Ascending aorta (tissue), 2 donors: ENCODE data around the gene NHS. TPM values are rescaled to one million over a fixed set of nuclear protein-coding genes. Genes with fewer than 3 reads are reported as not detected.

Experiments used
- DNase-seq, 2 donors: peaks; one replicate each; pipeline ENCODE4 v3.0.0-alpha.2; 2019; ENCODE audit warnings: low spot score in 2 of 2
- H3K27ac ChIP-seq, 2 donors: fragments of 200-600 bp; sonication (generic); one replicate each; pipeline ENCODE4 v1.5.1; 2016 to 2017; ENCODE audit warnings: mild to moderate bottlenecking in 1 of 2
- H3K27me3 ChIP-seq: fragments of 200-600 bp; sonication (generic); one replicate; pipeline ENCODE4 v1.5.1; 2017
- H3K36me3 ChIP-seq, 2 donors: fragments of 200-600 bp; sonication (generic); one replicate each; pipeline ENCODE4 v1.5.1; 2016
- H3K4me1 ChIP-seq, 2 donors: fragments of 200-600 bp; sonication (generic); one replicate each; pipeline ENCODE4 v1.5.1; 2016 to 2017; ENCODE audit warnings: mild to moderate bottlenecking in 1 of 2
- H3K4me3 ChIP-seq, 2 donors: fragments of 200-600 bp; sonication (generic); one replicate each; pipeline ENCODE4 v1.5.1; 2016 to 2017; ENCODE audit warnings: mild to moderate bottlenecking in 1 of 2
- H3K9me3 ChIP-seq, 2 donors: fragments of 200-600 bp; sonication (generic); one replicate each; pipeline ENCODE4 v1.5.1; 2016
- intact Hi-C: fragments of 100-400 bp; cut with DNase I; formaldehyde crosslinking; loops from one replicate; pipeline ENCODE4 v1.15.1; 2023
- total RNA-seq: library from RNA; depleted of rRNA; stranded (reverse); fragments of >200 nt; gene quantifications from one replicate; pipeline ENCODE4 v1.1.0, GENCODE V29; 2016
- TF ChIP-seq, protein P1 (sequence below), 3 experiments: fragments of 200-600 bp in 2 of 3; fragments of 450-650 bp in 1 of 3; sonication (generic) in 2 of 3; IDR thresholded peaks; one replicate each; pipeline ENCODE4 v1.5.1; 2016 to 2019; ENCODE audit warnings: antibody characterized with exemption in 3 of 3, mild to moderate bottlenecking in 1 of 3, moderate library complexity in 1 of 3

The NHS gene
- total RNA-seq, 1 donor from 2014 or later: 8.8 TPM

DNA sequence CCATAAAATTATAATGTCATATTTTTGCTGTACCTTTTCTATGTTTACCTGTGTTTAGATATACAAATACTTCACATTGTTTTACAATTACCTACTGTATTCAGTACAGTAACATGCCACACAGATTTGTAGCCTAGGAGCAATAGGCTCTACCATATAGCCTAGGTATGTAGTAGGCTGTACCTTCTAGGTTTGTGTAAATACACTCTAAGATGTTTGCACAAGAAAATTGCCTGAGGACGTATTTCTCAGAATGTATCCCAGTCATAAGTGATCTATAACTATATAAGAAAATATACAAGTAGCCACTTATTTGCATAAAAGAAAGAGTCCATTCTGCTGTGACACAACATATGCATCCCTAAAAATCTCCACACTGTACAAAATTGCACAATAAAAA, 326.0 kb downstream of the NHS start:
- no peak for DNase-seq
- no peaks in the 10 kb centered on the region for H3K36me3 ChIP-seq
- no peak overlapping the region for H3K27ac ChIP-seq
- no peaks in the 10 kb centered on the region for H3K27me3 ChIP-seq
- intact Hi-C loops: no loop called here
- TF ChIP-seq, protein P1, sequence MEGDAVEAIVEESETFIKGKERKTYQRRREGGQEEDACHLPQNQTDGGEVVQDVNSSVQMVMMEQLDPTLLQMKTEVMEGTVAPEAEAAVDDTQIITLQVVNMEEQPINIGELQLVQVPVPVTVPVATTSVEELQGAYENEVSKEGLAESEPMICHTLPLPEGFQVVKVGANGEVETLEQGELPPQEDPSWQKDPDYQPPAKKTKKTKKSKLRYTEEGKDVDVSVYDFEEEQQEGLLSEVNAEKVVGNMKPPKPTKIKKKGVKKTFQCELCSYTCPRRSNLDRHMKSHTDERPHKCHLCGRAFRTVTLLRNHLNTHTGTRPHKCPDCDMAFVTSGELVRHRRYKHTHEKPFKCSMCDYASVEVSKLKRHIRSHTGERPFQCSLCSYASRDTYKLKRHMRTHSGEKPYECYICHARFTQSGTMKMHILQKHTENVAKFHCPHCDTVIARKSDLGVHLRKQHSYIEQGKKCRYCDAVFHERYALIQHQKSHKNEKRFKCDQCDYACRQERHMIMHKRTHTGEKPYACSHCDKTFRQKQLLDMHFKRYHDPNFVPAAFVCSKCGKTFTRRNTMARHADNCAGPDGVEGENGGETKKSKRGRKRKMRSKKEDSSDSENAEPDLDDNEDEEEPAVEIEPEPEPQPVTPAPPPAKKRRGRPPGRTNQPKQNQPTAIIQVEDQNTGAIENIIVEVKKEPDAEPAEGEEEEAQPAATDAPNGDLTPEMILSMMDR (IDR thresholded peaks at IDR 0.05): no peak
- H3K4me3 ChIP-seq: no peak overlapping the region
- H3K9me3 ChIP-seq: no peaks in the 10 kb centered on the region
- H3K4me1 ChIP-seq: no peaks in the 10 kb centered on the region

DNA sequence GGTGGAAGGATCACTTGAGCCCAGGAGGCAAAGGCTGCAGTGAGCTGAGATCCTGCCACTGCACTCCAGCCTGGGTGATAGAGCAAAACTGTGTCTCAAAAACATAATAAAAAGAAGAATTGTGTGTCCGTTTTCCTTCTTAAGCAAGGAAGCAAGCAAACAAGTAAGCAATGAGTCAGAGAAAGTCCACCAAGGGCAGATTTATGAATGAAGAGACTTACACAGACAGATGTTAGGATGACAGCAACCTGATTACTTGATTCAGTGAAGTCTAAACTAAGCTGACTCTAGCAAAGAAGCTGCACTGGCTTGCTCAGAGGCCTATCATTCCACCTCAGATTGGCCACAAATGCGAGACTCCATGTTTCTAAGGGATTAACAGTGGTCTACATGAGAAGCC, 328.2 kb downstream of the NHS start:
- Histone ChIP-seq H3K27me3 (no peaks in the 10 kb centered on the region), H3K4me3 (no peak overlapping the region), H3K4me1 (no peaks in the 10 kb centered on the region), H3K9me3 (no peaks in the 10 kb centered on the region), H3K36me3 (no peaks in the 10 kb centered on the region), H3K27ac (no peak overlapping the region)
- intact Hi-C loops: no loop called here
- TF ChIP-seq, protein P1 (IDR thresholded peaks at IDR 0.05): no peak
- no peak for DNase-seq

DNA sequence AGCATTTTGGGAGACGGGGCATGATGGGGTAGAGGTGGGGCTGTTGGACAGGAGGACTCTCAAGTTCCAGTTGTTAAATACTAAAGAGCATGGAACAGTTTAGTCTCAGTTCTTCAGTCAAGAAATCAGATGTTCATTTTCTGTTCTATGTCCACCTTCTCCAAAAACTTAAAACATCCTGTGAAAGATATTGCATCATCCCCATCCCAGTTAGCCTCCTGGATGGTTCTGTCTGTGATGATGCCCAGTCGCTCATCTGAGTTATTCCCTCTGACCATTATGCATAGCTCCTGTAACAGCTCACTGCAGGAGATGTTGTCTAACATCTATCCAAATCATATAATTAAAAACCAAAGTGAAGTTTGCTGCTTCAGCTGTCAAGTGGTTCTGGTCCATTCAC, 330.2 kb downstream of the NHS start:
- intact Hi-C loops: no loop called here

DNA sequence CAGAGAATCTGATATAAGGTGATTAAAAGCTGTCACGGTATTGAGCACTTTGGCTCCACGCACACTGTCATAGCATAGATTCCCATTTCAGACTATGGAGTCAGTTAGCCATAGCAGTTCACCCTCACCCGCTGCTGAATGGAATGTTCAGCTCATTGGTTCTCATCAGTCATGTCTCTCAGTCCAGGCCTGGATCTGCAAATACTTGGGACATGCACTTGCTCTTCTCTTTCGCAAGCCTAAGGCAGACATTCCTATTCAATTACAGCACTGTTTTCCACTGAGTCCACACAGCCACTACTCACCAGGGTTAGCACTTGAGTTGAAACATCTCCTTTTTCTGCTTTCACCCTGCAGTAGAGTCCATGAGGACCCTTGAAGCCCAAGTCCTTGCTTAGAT, 331.7 kb downstream of the NHS start:
- H3K36me3 ChIP-seq: no peaks in the 10 kb centered on the region
- intact Hi-C loops: no loop called here
- no peaks in the 10 kb centered on the region for H3K4me1 ChIP-seq
- H3K4me3 ChIP-seq: no peak overlapping the region
- no peaks in the 10 kb centered on the region for H3K27me3 ChIP-seq
- H3K9me3 ChIP-seq: no peaks in the 10 kb centered on the region
- H3K27ac ChIP-seq: no peak overlapping the region
- TF ChIP-seq, protein P1 (IDR thresholded peaks at IDR 0.05): no peak
- DNase-seq: no peak

More for the DNA sequence above, 330.2 kb downstream of the NHS start:
- no peaks in the 10 kb centered on the region for H3K36me3 ChIP-seq
- TF ChIP-seq, protein P1 (IDR thresholded peaks at IDR 0.05): no peak
- DNase-seq: no peak
- H3K4me1 ChIP-seq: no peaks in the 10 kb centered on the region
- H3K27me3 ChIP-seq: no peaks in the 10 kb centered on the region
- H3K9me3 ChIP-seq: no peaks in the 10 kb centered on the region
- no peak overlapping the region for H3K4me3 ChIP-seq
- no peak overlapping the region for H3K27ac ChIP-seq

DNA sequence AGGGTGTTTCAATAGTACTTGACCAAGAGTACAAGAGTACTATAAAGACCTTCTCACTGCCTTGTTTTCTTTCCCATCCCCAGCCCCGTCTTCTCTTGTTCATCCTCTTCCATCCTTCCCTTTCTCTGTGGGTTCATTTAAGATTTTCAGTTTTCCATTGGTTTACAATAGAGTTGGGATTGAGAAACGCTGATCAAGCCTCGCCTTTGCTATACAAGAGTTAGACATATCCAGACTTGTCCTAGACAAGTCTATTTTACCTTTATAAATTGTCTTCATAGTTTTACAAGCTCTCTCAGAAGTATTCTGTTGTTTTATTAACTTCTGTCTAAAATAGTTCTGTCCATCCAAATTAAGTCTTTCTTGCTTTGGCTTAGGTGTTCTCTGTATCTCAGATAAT, 332.7 kb downstream of the NHS start:
- no peak for DNase-seq
- Histone ChIP-seq H3K4me3 (no peak overlapping the region), H3K36me3 (no peaks in the 10 kb centered on the region), H3K4me1 (no peaks in the 10 kb centered on the region), H3K27me3 (no peaks in the 10 kb centered on the region), H3K9me3 (no peaks in the 10 kb centered on the region), H3K27ac (no peak overlapping the region)
- intact Hi-C loops: no loop called here
- TF ChIP-seq, protein P1 (IDR thresholded peaks at IDR 0.05): no peak

DNA sequence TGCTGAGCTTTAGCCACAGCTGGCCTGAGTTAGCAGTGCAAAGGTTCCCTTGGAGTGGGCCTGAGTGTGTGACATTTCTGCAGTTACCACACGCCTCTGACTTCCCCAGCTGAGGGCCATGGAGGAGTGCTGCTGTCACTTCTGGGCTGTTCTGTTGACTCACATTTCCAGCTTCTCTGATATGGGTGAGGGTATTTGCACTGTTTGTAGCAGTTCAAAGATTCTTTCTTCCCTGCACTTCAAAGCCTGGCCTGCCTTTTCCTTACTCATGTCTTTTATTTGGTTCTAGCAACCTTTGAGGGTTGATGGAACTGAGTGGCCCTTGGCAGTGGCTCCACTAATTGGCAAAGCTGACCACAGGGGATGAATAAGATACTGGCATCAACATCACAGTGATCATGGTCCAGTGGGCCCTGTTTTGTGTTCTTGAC, 335.9 kb downstream of the NHS start:
- Histone ChIP-seq H3K36me3 (no peaks in the 10 kb centered on the region), H3K4me1 (no peaks in the 10 kb centered on the region), H3K9me3 (no peaks in the 10 kb centered on the region), H3K27ac (no peak overlapping the region), H3K27me3 (no peaks in the 10 kb centered on the region), H3K4me3 (no peak overlapping the region)
- TF ChIP-seq, protein P1 (IDR thresholded peaks at IDR 0.05): no peak
- intact Hi-C loops: no loop called here
- no peak for DNase-seq
